ENCODE data around the gene AK8. TPM values are rescaled to one million over a fixed set of nuclear protein-coding genes. Genes with fewer than 3 reads are reported as not detected.

The AK8 gene
- total RNA-seq, 1 experiment from 2014 or later: 2.5 TPM

DNA sequence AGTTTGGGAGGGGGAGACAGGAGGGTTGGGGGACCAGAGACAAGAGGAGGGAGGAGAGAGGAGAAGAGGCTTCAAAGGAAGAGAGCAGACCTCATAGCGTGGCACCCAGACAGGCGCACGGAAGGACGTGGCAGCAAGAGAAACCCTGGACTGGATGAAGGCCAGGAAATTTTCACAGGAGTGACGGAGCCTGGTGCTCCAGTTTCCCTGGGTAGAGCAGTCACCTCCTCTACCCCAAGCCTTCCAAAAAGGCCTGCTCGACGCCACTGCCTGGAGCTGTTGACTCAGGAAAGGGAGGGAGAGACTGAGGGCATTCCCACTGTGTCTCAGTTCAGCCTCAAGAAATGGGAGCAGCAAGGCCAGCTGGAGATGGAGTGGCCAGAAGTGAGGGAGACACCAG lies 19.3 kb downstream of the AK8 start:
- H3K4me2 ChIP-seq (ENCODE audit: low read length): no peak overlapping the region
- no peak overlapping the region for H3K9ac ChIP-seq (ENCODE audit: low read length)
- peaks cover 13 to 14% of the 10 kb centered on the region in 2 experiments for H3K4me1 ChIP-seq (ENCODE audit: control insufficient read depth in 1 of 2, insufficient read depth in 2 of 2, low read length in 2 of 2)
- peaks cover 19% of the 10 kb centered on the region; the same call in 1 of the 2 replicates for H3K27me3 ChIP-seq (ENCODE audit: insufficient read depth, low read length)
- no peak for TF ChIP-seq EZH2phosphoT487 (IDR thresholded peaks at IDR 0.05; ENCODE audit: borderline replicate concordance)
- TF ChIP-seq, protein P1, sequence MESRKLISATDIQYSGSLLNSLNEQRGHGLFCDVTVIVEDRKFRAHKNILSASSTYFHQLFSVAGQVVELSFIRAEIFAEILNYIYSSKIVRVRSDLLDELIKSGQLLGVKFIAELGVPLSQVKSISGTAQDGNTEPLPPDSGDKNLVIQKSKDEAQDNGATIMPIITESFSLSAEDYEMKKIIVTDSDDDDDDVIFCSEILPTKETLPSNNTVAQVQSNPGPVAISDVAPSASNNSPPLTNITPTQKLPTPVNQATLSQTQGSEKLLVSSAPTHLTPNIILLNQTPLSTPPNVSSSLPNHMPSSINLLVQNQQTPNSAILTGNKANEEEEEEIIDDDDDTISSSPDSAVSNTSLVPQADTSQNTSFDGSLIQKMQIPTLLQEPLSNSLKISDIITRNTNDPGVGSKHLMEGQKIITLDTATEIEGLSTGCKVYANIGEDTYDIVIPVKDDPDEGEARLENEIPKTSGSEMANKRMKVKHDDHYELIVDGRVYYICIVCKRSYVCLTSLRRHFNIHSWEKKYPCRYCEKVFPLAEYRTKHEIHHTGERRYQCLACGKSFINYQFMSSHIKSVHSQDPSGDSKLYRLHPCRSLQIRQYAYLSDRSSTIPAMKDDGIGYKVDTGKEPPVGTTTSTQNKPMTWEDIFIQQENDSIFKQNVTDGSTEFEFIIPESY (IDR thresholded peaks at IDR 0.05; ENCODE audit: extremely low read depth, insufficient replicate concordance, low read length): no peak
- no peak for TF ChIP-seq YY1 (IDR thresholded peaks at IDR 0.05; ENCODE audit: extremely low read depth, insufficient replicate concordance, low read depth, low read length)
- no peak for TF ChIP-seq JUND (IDR thresholded peaks at IDR 0.05)
- TF ChIP-seq ZNF274 (IDR thresholded peaks at IDR 0.05; ENCODE audit: low read depth, low read length): no peak
- no peak for TF ChIP-seq SIN3A (IDR thresholded peaks at IDR 0.05; ENCODE audit: low read depth)
- TF ChIP-seq CBX3 (IDR thresholded peaks at IDR 0.05; ENCODE audit: low read depth): no peak
- no peak overlapping the region for H3K4me3 ChIP-seq (replicated peaks in 1 of 2; ENCODE audit: low read depth in 1 of 2, low read length in 2 of 2)
- BruUV-seq (replicated peaks): no TSS peak
- no peaks in the 10 kb centered on the region for H4K20me1 ChIP-seq (ENCODE audit: insufficient read depth)
- ChIA-PET CTCF (no interaction called here), POLR2A (no interaction called here), RAD21 (ENCODE audit: low non-redundant PET in 1 of 2, low total read pairs in 2 of 2, uncharacterized antibody in 2 of 2, unreplicated experiment in 2 of 2) (no interaction called here)
- no peak overlapping the region for H2AFZ ChIP-seq (ENCODE audit: low read depth, low read length, poor library complexity, severe bottlenecking)
- H3K36me3 ChIP-seq (ENCODE audit: control insufficient read depth in 1 of 2, insufficient read depth in 2 of 2, low read length in 2 of 2): no peaks in the 10 kb centered on the region
- no peaks in the 10 kb centered on the region for H3K9me2 ChIP-seq (ENCODE audit: insufficient read depth)
- H3K27ac ChIP-seq (ENCODE audit: low read depth, low read length): no peak overlapping the region
- H3K9me3 ChIP-seq (ENCODE audit: control insufficient read depth in 1 of 2, insufficient read depth in 1 of 2, low read depth in 1 of 2, low read length in 2 of 2): no peaks in the 10 kb centered on the region
- DNase-seq (ENCODE audit: low read depth, low spot score) (no peak), ATAC-seq (no peak)
- H3K79me2 ChIP-seq (ENCODE audit: insufficient read depth, low read length): no peaks in the 10 kb centered on the region
- intact Hi-C loops (cut with micrococcal nuclease): no loop called here
